GM18511 (cell line): Measurements from ENCODE around the gene NUPR1.
"Not testable (repeated sequence)": the region's sequence is repeated elsewhere in the genome, so short reads cannot be mapped to it uniquely, and the experiment has no call there.

Experiments used
- ATAC-seq: cut with Tn5 transposase; IDR thresholded peaks from one replicate; pipeline ENCODE4 v1.9.1; 2021; ENCODE audit warnings: mild to moderate bottlenecking, moderate library complexity; ENCODE audit not compliant: unreplicated experiment

NUPR1 gene

GRCh38 chr16:28555561-28555960 is 16.8 kb upstream of the NUPR1 start:
- ATAC-seq = no peak

DNA sequence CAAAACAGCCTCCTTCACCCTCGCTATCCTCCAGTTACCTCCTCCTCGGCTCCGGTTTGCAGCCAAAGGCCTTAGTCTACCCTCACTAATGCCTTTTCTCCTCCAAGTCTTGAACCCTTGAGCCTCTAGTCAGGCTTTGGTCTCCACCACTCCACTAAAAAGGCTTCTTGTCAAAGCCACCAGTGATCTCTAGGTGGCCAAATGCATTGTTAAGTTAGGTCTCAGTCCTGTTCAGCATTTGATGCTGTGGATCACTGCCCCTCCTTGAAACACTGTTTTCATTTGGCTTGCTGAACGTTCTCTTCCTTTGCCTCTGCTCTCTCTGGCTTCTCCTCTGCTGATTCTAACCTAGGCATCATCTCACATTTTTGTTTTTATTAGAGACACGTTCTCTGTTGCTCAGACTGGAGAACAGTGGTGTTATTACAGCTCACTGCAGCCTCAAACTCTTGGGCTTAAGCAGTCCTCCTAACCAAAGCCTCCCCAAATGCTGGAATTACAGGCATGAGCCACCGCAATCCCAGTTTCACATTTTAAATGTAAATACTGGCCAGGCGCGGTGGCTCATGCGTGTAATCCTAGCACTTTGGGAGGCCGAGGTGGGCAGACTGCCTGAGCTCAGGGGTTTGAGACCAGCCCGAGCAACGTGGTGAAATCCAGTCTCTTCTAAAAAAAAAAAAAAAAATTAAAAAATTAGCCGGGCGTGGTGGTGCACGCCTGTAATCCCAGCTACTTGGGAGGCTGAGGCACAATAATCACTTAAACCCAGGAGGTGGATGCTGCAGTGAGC is 16.1 kb upstream of the NUPR1 start:
- no peak for ATAC-seq

- peak; percentile 89 for ATAC-seq
Observed at GRCh38 chr16:28553776-28554633, 15.2 kb upstream of the NUPR1 start, which contains the start of gene SGF29. Gene SGF29, plus strand, starts transcription at chr16:28553920. Its CDS starts 27,150 bp downstream, at chr16:28581070.

DNA sequence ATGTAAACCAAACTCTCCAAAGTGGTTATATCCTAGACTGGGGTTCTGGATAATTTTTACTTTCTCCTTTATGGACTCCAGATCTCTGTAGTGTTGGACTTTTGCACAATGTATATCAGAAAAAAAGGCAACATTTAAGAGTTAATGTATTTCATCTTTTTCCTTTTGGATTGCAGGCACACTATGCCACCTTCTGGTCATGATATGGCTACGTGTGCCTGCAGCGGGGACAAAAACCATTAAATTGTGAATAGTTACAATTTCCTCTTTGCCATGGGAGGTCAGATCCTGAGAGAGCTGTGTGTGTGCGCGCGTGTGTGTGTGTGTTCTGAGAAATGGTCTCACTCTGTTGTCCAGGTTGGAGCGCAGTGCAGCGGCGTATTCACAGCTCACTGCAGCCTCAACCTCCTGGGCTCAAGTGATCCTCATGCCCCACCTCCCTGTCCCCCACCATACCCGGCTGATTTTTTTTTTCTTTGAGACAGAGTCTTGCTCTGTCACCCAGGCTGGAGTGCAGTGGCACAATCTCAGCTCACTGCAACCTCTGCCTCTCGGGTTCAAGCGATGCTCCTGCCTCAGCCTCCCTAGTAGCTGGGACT is 10.6 kb upstream of the NUPR1 start:
- no peak for ATAC-seq

- ATAC-seq = no peak
Observed at GRCh38 chr16:28548306-28548802, 9.6 kb upstream of the NUPR1 start.

DNA sequence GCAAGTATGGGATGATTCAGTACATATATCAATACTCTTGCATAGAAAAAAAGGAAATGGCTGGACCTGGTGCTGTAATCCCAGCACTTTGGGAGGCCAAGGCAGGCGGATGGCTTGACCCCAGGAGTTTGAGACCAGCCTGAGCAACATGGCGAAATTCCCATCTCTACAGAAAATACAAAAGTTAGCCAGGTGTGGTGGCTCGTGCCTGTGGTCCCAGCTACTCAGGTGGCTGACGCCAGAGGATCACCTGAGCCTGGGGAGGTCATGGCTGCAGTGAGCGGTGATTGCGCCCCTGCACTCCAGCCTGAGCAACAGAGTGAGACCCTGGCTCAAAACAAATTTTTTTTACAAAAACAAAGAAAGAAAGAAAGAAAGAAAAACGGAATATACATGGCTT is 7.9 kb upstream of the NUPR1 start:
- ATAC-seq = no peak

GRCh38 chr16:28545964-28546363 is 7.2 kb upstream of the NUPR1 start:
- not testable (repeated sequence) for ATAC-seq

DNA sequence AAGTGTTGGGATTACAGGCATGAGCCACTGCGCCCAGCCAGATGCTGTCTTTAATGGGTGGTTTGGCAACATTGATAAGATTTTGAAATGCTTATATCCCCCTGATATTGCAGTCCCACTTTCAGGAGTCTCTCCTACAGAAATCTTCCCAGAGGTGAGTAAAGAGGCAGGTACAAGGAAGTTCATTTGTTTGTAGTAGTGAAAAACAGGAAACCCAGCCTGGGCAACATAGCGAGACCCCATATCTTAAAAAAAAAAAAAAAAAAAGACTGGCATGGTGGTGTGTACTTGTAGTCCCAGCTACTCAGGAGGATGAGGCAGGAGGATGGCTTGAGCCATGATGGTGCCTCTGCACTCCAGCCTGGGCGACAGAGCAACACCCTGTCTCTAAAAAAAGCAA is 6.2 kb upstream of the NUPR1 start:
- ATAC-seq = no peak

DNA sequence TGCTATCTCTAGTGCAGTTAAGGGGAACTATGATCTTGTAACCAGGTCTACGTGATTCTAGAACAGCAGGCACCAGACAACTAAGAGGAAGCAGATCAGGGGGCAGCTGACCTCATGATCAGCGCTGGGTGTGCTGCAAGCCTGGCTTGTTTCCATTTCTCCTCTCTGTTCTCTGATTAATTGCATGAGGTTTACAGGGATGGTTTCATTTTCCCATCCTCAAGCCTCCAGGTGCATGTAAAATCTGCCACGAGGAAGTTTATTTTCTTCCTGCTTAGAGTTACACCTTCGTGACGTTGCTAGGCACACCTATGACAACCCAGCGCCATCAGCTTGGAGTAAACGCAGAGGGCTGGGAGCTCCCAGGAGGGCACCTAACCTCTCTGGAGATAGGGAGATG is 4.3 kb upstream of the NUPR1 start:
- ATAC-seq = no peak

DNA sequence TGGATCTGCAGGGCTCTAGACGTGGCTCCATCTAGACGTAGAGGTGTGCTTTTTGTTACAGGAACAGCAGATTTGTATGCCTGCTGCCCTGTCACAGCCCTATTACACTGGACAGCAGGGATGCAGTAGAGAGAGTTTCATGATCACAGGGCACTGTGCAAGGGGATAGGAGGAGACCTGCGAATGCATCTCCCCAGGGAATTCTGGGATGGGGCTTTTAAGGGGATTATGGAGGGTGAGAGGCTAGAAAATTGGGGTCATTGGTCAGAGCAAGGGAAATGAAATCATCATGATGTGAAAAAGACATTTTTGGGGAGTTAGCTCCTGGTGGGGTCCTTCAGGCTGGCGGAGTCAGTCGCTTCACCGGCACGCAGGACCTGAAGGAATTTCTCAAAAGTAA is 3.9 kb upstream of the NUPR1 start:
- no peak for ATAC-seq

GRCh38 chr16:28540346-28540745 is 1.6 kb upstream of the NUPR1 start:
- ATAC-seq = no peak

GRCh38 chr16:28537964-28538732 is 626 bp downstream of the NUPR1 start:
- ATAC-seq = no peak

DNA sequence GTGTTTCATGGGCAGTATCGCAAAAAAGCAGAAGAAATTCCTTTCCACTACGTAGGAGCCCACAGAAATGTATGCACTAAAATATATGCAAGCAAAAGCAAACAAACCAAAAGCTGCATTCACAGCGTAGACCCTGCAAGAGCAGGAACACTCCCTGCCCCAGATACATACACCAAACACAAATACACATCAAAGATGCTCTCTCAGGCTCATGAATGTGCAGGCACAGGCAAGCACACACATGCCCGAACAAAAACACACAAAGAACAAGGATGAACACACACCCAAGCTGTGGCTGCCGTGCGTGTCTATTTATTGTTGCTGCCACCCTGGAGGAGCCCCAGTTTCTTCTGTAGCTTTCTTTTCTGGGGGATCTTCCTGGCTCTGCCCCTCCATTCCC is 1.7 kb downstream of the NUPR1 start:
- no peak for ATAC-seq

GRCh38 chr16:28534542-28535373 is 4.0 kb downstream of the NUPR1 start:
- ATAC-seq = no peak

- ATAC-seq = no peak
Observed at GRCh38 chr16:28532940-28533647, 5.7 kb downstream of the NUPR1 start.

- no peak for ATAC-seq
Observed at GRCh38 chr16:28531777-28532744, 6.7 kb downstream of the NUPR1 start.

GRCh38 chr16:28529124-28529523 is 9.7 kb downstream of the NUPR1 start:
- ATAC-seq = no peak

DNA sequence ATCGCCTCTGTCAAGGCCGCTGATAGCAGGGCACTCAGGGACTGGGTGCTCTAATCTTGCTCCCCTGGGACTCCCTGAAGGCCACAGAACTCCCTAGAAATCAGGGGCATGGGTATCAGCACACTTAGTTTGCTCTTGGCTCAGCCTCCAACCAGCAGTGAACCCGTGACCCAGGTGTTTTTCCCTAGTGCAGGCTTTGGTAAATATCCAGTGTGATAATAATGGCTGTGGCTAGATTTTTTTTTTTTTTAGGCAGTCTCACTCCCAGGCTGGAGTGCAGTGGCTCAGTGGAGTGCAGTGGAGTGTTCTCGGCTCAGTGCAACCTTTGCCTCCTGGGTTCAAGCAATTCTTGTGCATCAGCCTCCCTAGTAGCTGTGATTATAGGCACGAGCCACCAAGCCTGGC is 10.3 kb downstream of the NUPR1 start:
- no peak for ATAC-seq
